ENCODE results near the gene HS3ST4. TPM values are rescaled to one million over a fixed set of nuclear protein-coding genes. Genes with fewer than 3 reads are reported as not detected.

The HS3ST4 gene
- total RNA-seq, 1 experiment from 2014 or later: not detected

GRCh38 chr16:25716186-25716585 is 24.4 kb downstream of the HS3ST4 start:
- Histone ChIP-seq H3K27me3 (ENCODE audit: control insufficient read depth, insufficient read depth, low read length) (peaks cover 10% of the 10 kb centered on the region; the same call in 1 of the 2 replicates), H3K9me3 (ENCODE audit: control insufficient read depth, insufficient read depth, low read depth, low read length) (no peaks in the 10 kb centered on the region), H3K4me3 (ENCODE audit: low read depth in 2 of 2, low read length in 2 of 2) (no peak overlapping the region), H3K27ac (ENCODE audit: low read length) (no peak overlapping the region), H3K36me3 (ENCODE audit: control insufficient read depth, insufficient read depth, low read length) (no peaks in the 10 kb centered on the region), H3K4me1 (ENCODE audit: control insufficient read depth, insufficient read depth, low read length) (no peaks in the 10 kb centered on the region)
- ChIA-PET POLR2A (no interaction called here), CTCF (no interaction called here)
- DNase-seq (ENCODE audit: low read depth, low spot score) (no peak), ATAC-seq (no peak)
- TF ChIP-seq REST (IDR thresholded peaks at IDR 0.05; ENCODE audit: insufficient read depth in 1 of 2, low read depth in 2 of 2, low read length in 1 of 2) (no peak), POLR2AphosphoS5 (IDR thresholded peaks at IDR 0.05; ENCODE audit: low read depth, low read length) (no peak), CTCF (IDR thresholded peaks at IDR 0.05) (no peak), SIN3A (IDR thresholded peaks at IDR 0.05; ENCODE audit: borderline replicate concordance, insufficient read depth, low read depth, low read length) (no peak), TCF7L2 (IDR thresholded peaks at IDR 0.05; ENCODE audit: low read depth, low read length) (no peak)
- in situ Hi-C loops (cut with HindIII; ENCODE audit: low pct_unique_long_range_greater_than_20kb, low sequenced_read_pairs) (no loop called here), intact Hi-C loops (cut with micrococcal nuclease; ENCODE audit: unreplicated experiment) (no loop called here)
- BruUV-seq (replicated peaks): no TSS peak

GRCh38 chr16:25721439-25721838 is 29.7 kb downstream of the HS3ST4 start:
- BruUV-seq (replicated peaks): no TSS peak

More at GRCh38 chr16:25721439-25721838, 29.7 kb downstream of the HS3ST4 start:
- ChIA-PET POLR2A (no interaction called here), CTCF (no interaction called here)
- intact Hi-C loops (cut with micrococcal nuclease; ENCODE audit: unreplicated experiment): no loop called here
- in situ Hi-C loops (cut with HindIII; ENCODE audit: low pct_unique_long_range_greater_than_20kb, low sequenced_read_pairs): no loop called here
- Histone ChIP-seq H3K36me3 (ENCODE audit: control insufficient read depth, insufficient read depth, low read length) (no peaks in the 10 kb centered on the region), H3K27me3 (ENCODE audit: control insufficient read depth, insufficient read depth, low read length) (peaks cover 13% of the 10 kb centered on the region), H3K4me3 (ENCODE audit: low read depth in 2 of 2, low read length in 2 of 2) (no peak overlapping the region), H3K9me3 (ENCODE audit: control insufficient read depth, insufficient read depth, low read depth, low read length) (no peaks in the 10 kb centered on the region), H3K27ac (ENCODE audit: low read length) (no peak overlapping the region), H3K4me1 (ENCODE audit: control insufficient read depth, insufficient read depth, low read length) (no peaks in the 10 kb centered on the region)
- no peak for ATAC-seq
- TF ChIP-seq REST (IDR thresholded peaks at IDR 0.05; ENCODE audit: insufficient read depth in 1 of 2, low read depth in 2 of 2, low read length in 1 of 2) (no peak), POLR2AphosphoS5 (IDR thresholded peaks at IDR 0.05; ENCODE audit: low read depth, low read length) (no peak), CTCF (IDR thresholded peaks at IDR 0.05) (no peak), TCF7L2 (IDR thresholded peaks at IDR 0.05; ENCODE audit: low read depth, low read length) (no peak), SIN3A (IDR thresholded peaks at IDR 0.05; ENCODE audit: borderline replicate concordance, insufficient read depth, low read depth, low read length) (no peak)
- no peak for DNase-seq (ENCODE audit: low read depth, low spot score)

Data from Panc1 (cell line).